Activated T-cell treated with anti-CD3 and anti-CD28 coated beads, Interleukin-2, amount 50 U/mL, for 72 hours (primary cell): ENCODE data around the gene TGIF1. TPM values are rescaled to one million over a fixed set of nuclear protein-coding genes. Genes with fewer than 3 reads are reported as not detected.

Source experiments
- ATAC-seq, 2 donors: fragments of 150-1000 bp; cut with Tn5 transposase; replicated peaks in 1 of 2; 2 replicates each; pipeline ENCODE4 v1.10.0; 2021; ENCODE audit warnings: moderate library complexity in 2 of 2, mild to moderate bottlenecking in 1 of 2
- DNase-seq, 2 donors: peaks; one replicate each; pipeline ENCODE4 v3.0.0; 2021 to 2022; ENCODE audit warnings: mixed read lengths in 1 of 2
- H3K27ac Mint-ChIP-seq: one replicate; pipeline ENCODE4 v1.8.0; 2022; ENCODE audit warnings: mild to moderate bottlenecking, moderate library complexity, mixed read lengths
- H3K27me3 Mint-ChIP-seq: one replicate; pipeline ENCODE4 v1.8.0; 2022; ENCODE audit warnings: low read depth, mixed read lengths
- H3K36me3 Mint-ChIP-seq, 2 donors: one replicate each; pipeline ENCODE4 v1.8.0; 2022; ENCODE audit warnings: mixed read lengths in 2 of 2, mild to moderate bottlenecking in 1 of 2; ENCODE audit not compliant: insufficient read depth in 2 of 2
- H3K4me1 Mint-ChIP-seq: one replicate; pipeline ENCODE4 v1.8.0; 2022; ENCODE audit warnings: low read depth, mixed read lengths
- H3K4me3 Mint-ChIP-seq, 2 donors: one replicate each; pipeline ENCODE4 v1.8.0; 2022; ENCODE audit warnings: mild to moderate bottlenecking in 2 of 2, mixed read lengths in 2 of 2, moderate library complexity in 2 of 2
- H3K9me3 Mint-ChIP-seq, 2 donors: one replicate each; pipeline ENCODE4 v1.8.0; 2022; ENCODE audit warnings: mixed read lengths in 2 of 2
- total RNA-seq, 2 donors: library from RNA; stranded (reverse); gene quantifications; one replicate each; pipeline ENCODE4 v1.2.3, GENCODE V29; 2022

The TGIF1 gene
- total RNA-seq, 2 donors from 2014 or later = 60.0 to 70.0 TPM

- Mint-ChIP-seq H3K4me3 (no peak overlapping the region), H3K36me3 (no peaks in the 10 kb centered on the region), H3K27me3 (no peaks in the 10 kb centered on the region), H3K9me3 (no peaks in the 10 kb centered on the region), H3K4me1 (peaks cover 28% of the 10 kb centered on the region), H3K27ac (no peak overlapping the region)
- DNase-seq (no peak), ATAC-seq (no peak)
Measured at GRCh38 chr18:3444296-3444695, 5.7 kb upstream of the TGIF1 start.

GRCh38 chr18:3444954-3445353 is 5.0 kb upstream of the TGIF1 start:
- Mint-ChIP-seq H3K27me3 (no peaks in the 10 kb centered on the region), H3K9me3 (no peaks in the 10 kb centered on the region), H3K36me3 (no peaks in the 10 kb centered on the region), H3K4me3 (no peak overlapping the region), H3K27ac (no peak overlapping the region), H3K4me1 (peaks cover 28% of the 10 kb centered on the region)
- DNase-seq (no peak), ATAC-seq (no peak)

GRCh38 chr18:3447068-3447894 is 2.7 kb upstream of the TGIF1 start:
- peak; percentile 38 to 52 for DNase-seq
- Mint-ChIP-seq H3K4me1 (peaks cover 28% of the 10 kb centered on the region), H3K9me3 (no peaks in the 10 kb centered on the region)

DNA sequence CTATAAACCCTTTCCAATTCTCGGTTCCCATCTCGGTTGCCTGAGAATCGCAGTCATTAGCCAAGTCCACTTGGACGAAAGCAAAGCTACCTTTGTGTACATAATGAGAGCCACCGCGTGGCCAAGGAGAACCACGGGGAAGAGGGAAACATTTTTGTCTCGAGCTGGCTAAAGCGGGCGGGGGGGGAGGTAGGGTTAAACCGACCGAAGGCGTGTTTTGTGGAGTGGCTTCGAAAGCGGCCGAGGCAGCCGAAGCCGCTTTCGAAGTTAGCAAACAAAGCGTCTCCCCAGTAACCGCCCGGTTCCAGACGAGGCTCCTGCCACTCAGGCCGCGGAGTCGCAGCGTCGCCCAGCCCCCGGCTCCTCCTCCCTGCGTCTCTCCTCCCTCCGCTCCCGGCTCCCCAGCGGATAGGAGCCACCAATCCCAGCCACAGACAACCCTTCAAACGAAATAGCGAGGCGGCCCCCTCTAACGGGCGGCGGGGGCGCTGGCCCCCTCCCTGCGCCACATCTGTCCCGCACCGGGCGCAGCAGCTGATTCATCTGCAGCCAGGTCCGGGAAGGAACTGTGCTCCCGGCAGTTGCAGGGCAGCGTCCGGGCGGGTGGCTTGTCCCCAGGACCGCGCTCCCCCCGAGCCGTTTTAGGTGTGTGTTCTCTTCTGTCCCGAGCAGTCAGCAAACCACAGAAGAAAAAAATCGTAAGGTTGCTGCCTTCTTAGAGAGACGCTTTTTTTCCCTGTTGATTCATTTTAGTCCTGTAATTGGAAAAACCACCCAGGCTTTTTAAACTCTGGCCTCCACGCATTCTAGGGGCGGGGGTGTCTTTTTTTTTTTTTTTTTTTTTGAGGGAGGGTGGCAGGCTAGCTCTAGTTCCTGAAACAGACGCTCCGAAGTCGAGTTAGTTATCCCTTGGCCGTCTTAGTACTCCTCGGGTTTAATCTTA is 1.8 kb upstream of the TGIF1 start:
- Mint-ChIP-seq H3K27me3 (no peaks in the 10 kb centered on the region), H3K27ac (peak overlapping the region; percentile 100), H3K36me3 (peaks cover 6 to 12% of the 10 kb centered on the region in 2 donors), H3K9me3 (no peaks in the 10 kb centered on the region), H3K4me1 (peaks cover 37% of the 10 kb centered on the region), H3K4me3 (peak overlapping the region; percentile 95 to 100)
- DNase-seq (peak; percentile 89), ATAC-seq (peak; percentile 58 to 69)

More at GRCh38 chr18:3447068-3447894, 2.7 kb upstream of the TGIF1 start:
- Mint-ChIP-seq H3K27ac (peak overlapping the region; percentile 100), H3K4me3 (peak overlapping the region; percentile 95 to 100), H3K27me3 (no peaks in the 10 kb centered on the region), H3K36me3 (peaks cover 5 to 6% of the 10 kb centered on the region in 2 donors)
- no peak for ATAC-seq

DNA sequence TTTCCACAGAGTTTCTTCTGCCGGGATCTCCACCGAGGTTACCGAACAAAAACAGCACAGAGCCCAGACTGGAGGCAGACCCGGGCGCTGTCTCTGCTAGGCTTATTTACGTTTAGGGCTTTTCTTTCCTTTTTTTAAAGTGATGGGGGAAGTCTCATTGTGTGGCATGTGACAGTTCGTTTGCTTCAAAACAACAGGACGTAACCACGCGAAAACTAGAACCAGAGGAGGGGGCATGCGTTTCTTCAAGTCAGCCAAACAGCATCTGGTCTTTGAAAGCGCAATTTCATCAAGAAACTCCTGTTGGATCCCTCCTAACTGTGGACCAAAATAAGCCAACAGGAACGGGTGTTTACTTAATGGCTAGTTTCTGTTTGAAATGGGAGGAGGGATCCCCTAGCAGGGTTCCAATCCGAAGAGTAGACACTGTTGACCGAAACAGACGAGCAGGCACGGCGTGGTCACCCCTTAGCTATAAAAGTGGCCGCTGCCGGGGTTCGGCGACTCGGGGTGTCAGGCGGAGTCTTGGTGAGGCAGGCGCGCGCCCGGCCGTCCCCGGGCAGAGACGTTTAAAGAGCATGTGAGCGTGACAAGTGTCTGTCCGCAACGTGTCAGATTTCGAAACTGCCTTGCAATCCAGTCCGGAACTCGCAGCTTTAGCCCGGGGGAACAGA is 997 bp upstream of the TGIF1 start:
- H3K27ac Mint-ChIP-seq = peak overlapping the region; percentile 100
- peak; percentile 48 to 53 for ATAC-seq
- no peaks in the 10 kb centered on the region for H3K9me3 Mint-ChIP-seq
- peak; percentile 85 to 89 for DNase-seq
- peak overlapping the region; percentile 95 to 100 for H3K4me3 Mint-ChIP-seq
- peaks cover 6 to 13% of the 10 kb centered on the region in 2 donors for H3K36me3 Mint-ChIP-seq
- H3K27me3 Mint-ChIP-seq = no peaks in the 10 kb centered on the region
- H3K4me1 Mint-ChIP-seq = peaks cover 45% of the 10 kb centered on the region

- peaks cover 6 to 13% of the 10 kb centered on the region in 2 donors for H3K36me3 Mint-ChIP-seq
- no peaks in the 10 kb centered on the region for H3K27me3 Mint-ChIP-seq
Measured at GRCh38 chr18:3449512-3450011, 410 bp upstream of the TGIF1 start.

GRCh38 chr18:3450799-3451182 is 819 bp downstream of the TGIF1 start:
- ATAC-seq (no peak), DNase-seq (no peak)
- Mint-ChIP-seq H3K27me3 (no peaks in the 10 kb centered on the region), H3K4me1 (peaks cover 55% of the 10 kb centered on the region), H3K36me3 (peaks cover 6 to 13% of the 10 kb centered on the region in 2 donors), H3K4me3 (peak overlapping the region; percentile 95 to 100), H3K9me3 (no peaks in the 10 kb centered on the region), H3K27ac (peak overlapping the region; percentile 99)

More at GRCh38 chr18:3449512-3450011, 410 bp upstream of the TGIF1 start:
- DNase-seq (no peak), ATAC-seq (peak in 1 of 2 donors; percentile 14)
- H3K27ac Mint-ChIP-seq = peak overlapping the region; percentile 89
- H3K9me3 Mint-ChIP-seq = no peaks in the 10 kb centered on the region
- H3K4me1 Mint-ChIP-seq = peaks cover 50% of the 10 kb centered on the region
- peak overlapping the region; percentile 95 to 100 for H3K4me3 Mint-ChIP-seq

- DNase-seq = peak; percentile 89
- no peaks in the 10 kb centered on the region for H3K27me3 Mint-ChIP-seq
- peaks cover 56% of the 10 kb centered on the region for H3K4me1 Mint-ChIP-seq
- H3K36me3 Mint-ChIP-seq = peaks cover 9 to 14% of the 10 kb centered on the region in 2 donors
- peak overlapping the region; percentile 99 for H3K27ac Mint-ChIP-seq
- no peaks in the 10 kb centered on the region for H3K9me3 Mint-ChIP-seq
- ATAC-seq = peak; percentile 34 to 43
- H3K4me3 Mint-ChIP-seq = peak overlapping the region; percentile 95 to 100
Measured at GRCh38 chr18:3451183-3451988, 1.4 kb downstream of the TGIF1 start.

GRCh38 chr18:3451989-3452749 is 2.2 kb downstream of the TGIF1 start:
- Mint-ChIP-seq H3K4me3 (peak overlapping the region; percentile 95 to 100), H3K9me3 (no peaks in the 10 kb centered on the region), H3K27ac (peak overlapping the region; percentile 99), H3K4me1 (peaks cover 56% of the 10 kb centered on the region), H3K27me3 (no peaks in the 10 kb centered on the region), H3K36me3 (peaks cover 16 to 18% of the 10 kb centered on the region in 2 donors)
- ATAC-seq (no peak), DNase-seq (peak; percentile 48 to 62)

- H3K4me1 Mint-ChIP-seq = peaks cover 62% of the 10 kb centered on the region
- DNase-seq (peak in 1 of 2 donors; percentile 11), ATAC-seq (no peak)
- peak overlapping the region; percentile 95 to 100 for H3K4me3 Mint-ChIP-seq
- no peaks in the 10 kb centered on the region for H3K9me3 Mint-ChIP-seq
- peak overlapping the region; percentile 96 for H3K27ac Mint-ChIP-seq
- H3K27me3 Mint-ChIP-seq = no peaks in the 10 kb centered on the region
- peaks cover 22 to 23% of the 10 kb centered on the region in 2 donors for H3K36me3 Mint-ChIP-seq
Measured at GRCh38 chr18:3452750-3453539, 3.0 kb downstream of the TGIF1 start.
